HG03439 (cell line): ENCODE measurements around the gene MAML2.
A peak's percentile ranks its signal among the peaks of the same experiment; 100 is the strongest.

Experiments
- ATAC-seq: cut with Tn5 transposase; IDR thresholded peaks from one replicate; pipeline ENCODE4 v1.9.1; 2021; ENCODE audit warnings: mild to moderate bottlenecking, moderate library complexity; ENCODE audit not compliant: unreplicated experiment

The MAML2 gene

GRCh38 chr11:96342961-96343711 is at the start of gene MAML2:
Gene MAML2 (minus strand): TSS chr11:96343195. CDS start chr11:96341895, 1,300 bp downstream.
- ATAC-seq, result peak; percentile 87

DNA sequence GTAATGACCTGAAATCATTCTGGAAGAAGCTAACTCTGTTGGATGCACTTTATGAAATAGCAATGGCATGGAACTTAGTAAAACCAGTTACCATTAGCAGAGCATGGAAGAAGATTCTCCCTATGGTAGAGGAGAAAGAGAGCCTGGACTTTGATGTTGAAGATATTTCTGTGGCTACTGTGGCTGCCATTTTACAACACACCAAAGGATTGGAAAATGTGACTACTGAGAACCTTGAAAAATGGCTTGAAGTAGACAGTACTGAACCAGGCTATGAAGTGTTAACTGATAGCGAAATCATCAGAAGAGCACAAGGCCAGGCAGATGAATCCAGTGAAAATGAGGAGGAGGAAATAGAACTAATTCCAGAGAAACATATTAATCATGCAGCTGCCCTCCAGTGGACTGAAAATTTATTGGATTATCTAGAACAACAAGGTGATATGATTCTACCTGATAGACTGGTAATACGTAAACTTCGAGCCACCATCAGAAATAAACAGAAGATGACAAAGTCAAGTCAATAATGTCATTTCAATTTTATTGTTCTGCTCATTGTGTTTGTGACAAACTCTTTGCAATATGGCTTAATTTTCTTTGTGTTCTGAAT is 48.8 kb upstream of the MAML2 start:
- no peak for ATAC-seq

- ATAC-seq, result no peak
Measured at GRCh38 chr11:96390488-96390792, 47.4 kb upstream of the MAML2 start.

DNA sequence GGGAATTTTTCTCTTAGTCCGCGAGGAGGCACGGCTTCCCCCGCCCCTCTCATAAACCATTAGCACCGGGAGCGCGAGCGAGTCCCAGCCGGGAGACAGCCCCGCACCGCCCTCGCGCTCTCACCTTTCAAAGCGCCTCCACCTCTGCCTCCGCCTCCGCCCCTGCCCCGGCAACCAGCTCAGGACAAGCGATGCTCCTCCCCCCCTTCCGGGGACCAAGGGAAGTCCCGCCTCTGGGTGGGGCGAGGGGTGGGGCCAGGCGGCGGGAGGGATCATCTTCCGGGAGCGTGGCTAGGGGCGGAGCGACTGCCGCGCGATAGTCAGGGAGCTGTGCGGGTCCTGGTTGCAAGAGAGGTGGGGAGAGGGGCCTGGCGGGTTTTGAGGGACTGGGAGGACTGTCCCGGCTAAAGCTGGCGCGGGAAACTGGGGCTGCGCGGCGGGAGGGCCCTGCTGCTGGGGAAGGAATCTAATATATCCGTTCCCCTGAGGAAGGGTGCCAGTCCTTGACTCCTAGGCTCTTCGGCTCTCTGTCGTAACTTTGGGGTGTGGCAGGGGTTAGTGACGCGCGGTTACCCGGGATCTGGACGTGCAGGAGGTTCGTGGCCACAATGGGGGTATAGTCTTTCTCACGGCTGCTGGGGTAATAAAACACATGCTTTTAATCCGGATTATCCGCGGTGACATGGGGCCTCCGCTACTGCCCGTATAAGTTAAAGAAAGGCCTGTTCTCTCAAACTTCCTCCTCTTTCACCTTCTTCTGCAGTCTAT is 46.9 kb upstream of the MAML2 start, which contains the start of the genes CCDC82 and JRKL:
Gene CCDC82, minus strand, starts transcription at position 193 of the 768 bp plus-strand sequence. CDS start 5,165 bp downstream, outside the sequence.
Gene JRKL, plus strand, starts transcription at position 294 of the 768 bp plus-strand sequence. CDS start 637 bp downstream, outside the sequence.
- ATAC-seq, result peak; percentile 96

DNA sequence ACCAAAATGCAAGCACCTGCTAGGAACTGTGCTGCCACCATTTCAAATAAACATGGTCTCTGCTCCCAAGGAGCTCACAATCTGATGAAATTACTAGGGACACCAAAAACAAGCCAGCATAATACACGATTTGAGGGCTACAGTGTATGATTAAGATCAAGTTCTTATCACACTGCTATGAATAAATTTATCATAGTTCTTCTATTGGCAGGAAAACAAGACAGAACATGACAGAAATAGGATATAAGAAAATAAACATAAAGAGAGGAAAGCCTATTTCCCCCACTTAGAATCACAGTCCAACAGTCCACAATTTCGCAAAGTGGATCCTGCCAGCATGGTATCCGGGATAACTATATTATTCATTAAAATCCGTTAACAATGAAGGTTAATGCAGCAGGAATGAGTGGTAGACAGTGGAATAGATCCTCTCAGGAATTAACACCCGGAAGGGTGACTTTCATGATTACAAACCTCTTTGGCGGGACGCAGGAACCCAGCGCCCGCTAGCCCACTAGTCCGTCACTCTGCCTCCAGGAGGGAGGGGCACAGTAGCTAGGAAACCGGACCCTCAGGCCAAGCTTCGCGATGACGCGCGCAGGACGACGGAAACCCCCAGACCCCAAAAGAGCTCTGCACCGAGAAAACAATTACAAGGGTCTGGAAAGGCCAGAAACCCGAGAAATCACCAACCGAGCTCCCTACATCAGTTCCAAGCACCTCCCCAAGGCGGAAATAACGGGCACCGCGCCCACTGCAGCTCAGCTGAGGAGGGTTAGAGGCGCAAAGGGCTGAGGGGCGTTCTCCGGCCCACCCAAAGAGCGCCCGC is 46.1 kb upstream of the MAML2 start:
- peak; percentile 61 for ATAC-seq

- ATAC-seq, result no peak
Measured at GRCh38 chr11:96385187-96385586, 42.2 kb upstream of the MAML2 start.

GRCh38 chr11:96384156-96384555 is 41.2 kb upstream of the MAML2 start:
- no peak for ATAC-seq

DNA sequence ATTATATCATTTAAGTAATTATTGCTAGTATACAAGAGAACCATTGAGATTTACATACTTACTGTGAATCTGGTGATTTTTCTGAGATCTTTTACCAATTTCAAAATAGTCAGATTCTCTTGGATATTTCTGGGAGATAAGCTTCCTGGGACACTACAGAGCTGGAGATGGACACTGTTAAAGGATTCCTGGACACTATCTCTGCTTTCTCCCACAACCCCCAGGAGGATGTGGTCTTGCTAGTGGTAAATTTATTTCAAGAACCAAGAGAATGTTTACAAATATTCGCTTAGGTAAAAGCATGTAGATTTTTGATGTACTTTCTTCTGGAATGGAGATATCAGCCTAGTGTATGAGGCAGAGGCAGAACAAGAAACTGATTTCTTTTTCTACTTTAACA is 33.8 kb upstream of the MAML2 start:
- ATAC-seq, result no peak

DNA sequence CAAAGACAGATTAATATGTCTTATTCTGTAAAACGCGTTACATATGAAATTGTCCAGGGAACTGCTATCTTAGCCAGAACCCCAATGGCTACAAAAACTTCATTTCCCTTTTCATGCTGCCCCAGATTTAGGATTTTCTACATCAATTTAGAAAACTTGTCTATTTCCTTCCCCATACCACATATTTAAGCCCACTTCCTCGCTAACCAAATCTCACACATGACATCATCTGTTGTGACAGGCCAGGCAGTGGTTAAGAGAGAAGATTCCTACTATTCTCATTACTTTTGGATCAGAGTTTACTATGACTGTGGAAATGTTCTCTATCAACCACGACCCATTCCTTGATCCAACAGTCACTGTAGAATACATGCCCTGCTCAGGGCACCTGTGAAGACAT is 30.8 kb upstream of the MAML2 start:
- ATAC-seq, result no peak

DNA sequence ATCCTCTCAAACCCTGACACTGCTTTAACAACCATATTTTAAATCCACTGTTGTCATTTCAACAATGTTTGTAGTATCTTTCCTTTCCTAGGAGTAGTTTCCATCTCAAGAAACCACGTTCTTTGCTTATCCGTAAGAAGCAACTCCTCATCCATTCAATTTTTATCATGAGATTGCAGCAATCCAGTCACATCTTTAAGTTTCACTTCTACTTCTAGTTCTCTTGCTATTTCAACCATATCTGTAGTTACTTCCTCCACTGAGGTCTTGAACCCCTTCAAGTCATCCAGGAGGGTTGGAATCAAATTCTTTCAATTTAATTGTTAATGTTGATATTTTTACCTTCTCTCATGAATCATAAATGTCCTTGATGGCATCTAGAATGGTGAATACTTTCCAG is 24.3 kb upstream of the MAML2 start:
- no peak for ATAC-seq

DNA sequence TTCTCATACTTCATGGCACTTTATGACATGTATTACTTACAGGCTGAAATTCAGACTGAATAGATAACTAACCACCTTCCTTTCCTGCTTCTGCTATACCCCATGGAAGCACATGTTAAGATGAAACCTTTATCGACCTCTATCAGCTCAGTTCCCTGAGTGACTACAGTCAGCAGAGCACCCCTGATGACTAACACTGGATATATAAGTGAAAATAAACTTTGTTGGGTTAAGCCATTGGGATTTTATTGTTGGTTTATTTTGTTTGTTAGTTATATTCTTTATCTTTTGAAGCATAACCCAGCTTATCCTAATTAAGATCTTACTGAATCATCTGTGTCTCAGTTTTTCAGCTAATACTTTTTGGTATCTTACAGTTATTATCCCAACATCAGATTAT is 23.0 kb upstream of the MAML2 start:
- ATAC-seq, result no peak

GRCh38 chr11:96365493-96365892 is 22.5 kb upstream of the MAML2 start:
- ATAC-seq, result no peak

- ATAC-seq, result no peak
Measured at GRCh38 chr11:96361778-96362177, 18.8 kb upstream of the MAML2 start.

GRCh38 chr11:96358321-96358720 is 15.3 kb upstream of the MAML2 start:
- no peak for ATAC-seq

DNA sequence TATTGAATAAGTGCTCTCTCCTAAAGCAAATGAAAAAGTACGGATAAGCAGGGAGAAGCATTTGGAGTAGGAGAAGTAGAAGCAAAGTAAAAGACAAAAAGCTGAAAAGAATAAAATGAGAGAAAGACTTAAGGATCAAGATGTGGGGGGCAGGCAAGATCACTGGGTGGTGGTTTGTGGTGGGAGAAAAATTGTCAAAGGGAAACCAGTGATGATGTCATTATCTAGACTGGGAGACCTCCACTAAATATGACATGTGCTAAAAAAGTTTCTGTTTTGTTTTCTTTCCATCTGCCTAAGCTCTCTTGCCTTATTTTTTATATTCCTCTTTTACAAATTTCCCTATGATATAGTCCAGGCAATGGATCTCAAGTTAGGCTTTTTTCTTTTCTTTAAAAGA is 14.8 kb upstream of the MAML2 start:
- no peak for ATAC-seq

DNA sequence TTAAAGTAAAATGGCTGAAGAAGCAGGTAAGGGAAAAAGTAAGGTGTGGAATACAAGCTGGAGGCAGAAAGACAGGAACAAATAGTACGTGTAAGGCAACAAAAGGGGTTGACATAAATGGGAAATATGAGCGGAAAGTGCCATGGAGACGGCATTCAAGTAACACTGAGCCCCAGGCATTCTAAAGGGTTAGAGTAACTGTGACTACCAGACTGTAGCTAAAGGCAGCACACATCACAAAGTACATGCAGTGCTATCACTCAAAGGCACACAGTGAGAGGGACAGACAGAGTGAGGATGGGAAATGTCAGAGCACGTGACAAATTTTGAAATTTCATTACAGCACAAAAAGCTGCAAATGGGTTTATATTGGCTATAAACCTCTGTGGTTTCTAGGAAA is 13.9 kb upstream of the MAML2 start:
- ATAC-seq, result no peak

DNA sequence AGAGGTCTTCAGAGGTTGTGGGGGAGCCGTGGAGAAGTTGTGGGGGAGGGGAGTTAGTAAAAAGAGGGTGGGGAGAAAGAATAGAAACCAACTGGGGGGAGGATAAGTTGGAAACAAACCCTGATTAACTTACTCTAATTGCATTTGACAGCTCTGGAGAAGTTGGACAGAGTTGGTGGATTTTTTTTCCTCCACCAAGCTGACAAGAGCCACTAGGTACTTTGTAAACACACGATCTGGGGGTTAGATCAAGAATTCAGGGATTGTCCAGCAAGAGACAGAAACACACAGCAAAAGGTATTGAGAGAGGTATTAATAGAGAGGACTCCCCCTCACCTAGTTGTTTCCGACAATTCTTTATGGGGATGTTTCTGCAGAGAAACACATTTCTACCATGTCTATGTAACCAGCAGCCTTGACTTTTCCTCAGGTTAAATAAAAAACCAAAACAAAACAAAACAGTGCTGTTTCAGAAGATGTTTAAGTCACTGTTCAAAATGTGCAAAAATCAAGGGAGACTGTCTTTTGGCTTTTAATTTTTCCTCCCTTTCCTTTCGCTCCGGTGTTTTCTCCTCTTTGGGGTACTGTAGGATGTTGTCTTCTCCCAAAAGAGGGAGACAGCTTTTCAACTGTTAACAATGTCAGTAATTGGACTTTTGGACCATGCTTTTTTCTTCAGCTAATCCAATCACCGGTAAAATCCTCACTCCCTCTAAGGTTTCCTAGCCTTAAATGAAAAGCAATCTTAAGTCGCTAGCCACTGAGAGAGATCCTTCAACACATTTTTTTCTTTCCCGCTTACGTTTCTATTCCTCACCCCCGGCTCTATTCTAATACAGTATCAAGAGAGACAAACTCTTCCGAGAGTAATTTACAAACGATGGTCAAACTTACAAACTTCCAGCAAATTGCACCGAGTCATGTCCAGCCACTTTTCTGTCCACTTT is 708 bp downstream of the MAML2 start:
- no peak for ATAC-seq

- ATAC-seq, result peak; percentile 32
Measured at GRCh38 chr11:96341211-96342013, 1.6 kb downstream of the MAML2 start.

GRCh38 chr11:96340555-96340885 is 2.5 kb downstream of the MAML2 start:
- no peak for ATAC-seq
